Measurements from ENCODE around the gene ZNF678. TPM values are rescaled to one million over a fixed set of nuclear protein-coding genes. Genes with fewer than 3 reads are reported as not detected.

The ZNF678 gene
- polyA plus RNA-seq, 1 of the 3 experiments (the other 2 are of a cell fraction), result 1.3 TPM

DNA sequence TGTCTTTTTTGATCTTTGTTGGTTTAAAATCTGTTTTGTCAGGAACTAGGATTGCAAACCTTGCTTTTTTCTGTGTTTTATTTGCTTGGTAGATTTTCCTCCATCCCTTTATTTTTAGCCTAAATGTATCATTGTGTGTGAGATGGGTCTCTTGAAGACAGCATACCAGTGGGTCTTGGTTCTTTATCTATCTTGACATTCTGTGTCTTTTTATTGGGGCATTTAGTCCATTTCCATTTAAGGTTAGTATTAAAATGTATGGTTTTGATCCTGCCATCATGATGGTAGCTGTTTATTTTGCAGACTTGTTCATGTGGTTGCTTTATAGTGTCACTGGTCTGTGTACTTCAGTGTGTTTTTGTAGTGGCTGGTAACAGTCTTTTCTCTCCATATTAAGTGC lies 14.1 kb downstream of the ZNF678 start:
- TF ChIP-seq RXRA (IDR thresholded peaks at IDR 0.05; ENCODE audit: borderline replicate concordance, low read depth), result no peak
- TF ChIP-seq GABPA (IDR thresholded peaks at IDR 0.05; ENCODE audit: low read depth), result no peak
- no peak for TF ChIP-seq NFIC (IDR thresholded peaks at IDR 0.05; ENCODE audit: borderline replicate concordance)
- no peak for TF ChIP-seq FOXM1 (IDR thresholded peaks at IDR 0.05; ENCODE audit: low read depth)
- H3K4me3 ChIP-seq (ENCODE audit: low read depth in 2 of 2, low read length in 1 of 2), result no peak overlapping the region
- H3K4me2 ChIP-seq, result no peak overlapping the region
- no peaks in the 10 kb centered on the region for H4K20me1 ChIP-seq (ENCODE audit: insufficient read depth)
- no peaks in the 10 kb centered on the region; the same call in 1 of the 2 replicates for H3K9me3 ChIP-seq
- no peak overlapping the region for H3K27ac ChIP-seq (ENCODE audit: low read depth in 2 of 2, low read length in 1 of 2)
- H3K9me2 ChIP-seq, result no peaks in the 10 kb centered on the region
- H3K36me3 ChIP-seq (replicated peaks in 1 of 2; ENCODE audit: control insufficient read depth in 1 of 2, insufficient read depth in 2 of 2, low read length in 1 of 2), result peaks cover 0 to 9% of the 10 kb centered on the region in 2 experiments
- CTCF ChIA-PET, result interaction anchor here (1.3 kb wide), 1 partner anchor 12 kb away, joined by 3 read pairs; no protein-coding TSS in a partner anchor
- DNase-seq, result no peak
- no peak overlapping the region for H3K9ac ChIP-seq
- H2AFZ ChIP-seq (ENCODE audit: low read depth), result no peak overlapping the region
- POLR2A ChIA-PET, result no interaction called here
- no peaks in the 10 kb centered on the region for H3F3A ChIP-seq (replicated peaks; ENCODE audit: insufficient read depth)
- no peaks in the 10 kb centered on the region for H3K27me3 ChIP-seq (ENCODE audit: insufficient read depth)
- H3K4me1 ChIP-seq (ENCODE audit: control insufficient read depth in 1 of 2, insufficient read depth in 2 of 2, low read depth in 1 of 2, low read length in 1 of 2), result no peaks in the 10 kb centered on the region
- peaks cover 81% of the 10 kb centered on the region for H3K79me2 ChIP-seq (ENCODE audit: insufficient read depth)

DNA sequence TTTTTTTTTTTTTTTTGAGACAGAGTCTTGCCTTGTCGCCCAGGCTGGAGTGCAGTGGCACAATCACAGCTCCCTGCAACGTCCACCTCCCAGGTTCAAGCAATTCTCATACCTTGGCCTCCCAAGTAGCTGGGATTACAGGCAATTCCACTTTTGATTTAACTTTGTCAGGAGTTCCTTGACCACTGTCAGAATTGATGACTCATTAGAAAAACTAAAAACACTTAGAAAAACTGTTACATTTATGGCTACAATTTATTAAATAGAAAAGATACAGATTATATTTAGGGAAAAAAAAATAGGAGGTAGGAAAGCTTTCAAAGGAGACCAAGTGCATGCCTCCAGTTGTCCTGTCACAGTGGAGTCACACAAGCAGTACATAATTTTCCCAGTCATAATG lies 20.0 kb downstream of the ZNF678 start:
- no peak for DNase-seq
- H3F3A ChIP-seq (replicated peaks; ENCODE audit: insufficient read depth), result peaks cover 7% of the 10 kb centered on the region
- POLR2A ChIA-PET, result no interaction called here
- no peak overlapping the region for H3K27ac ChIP-seq (ENCODE audit: low read depth in 2 of 2, low read length in 1 of 2)
- peaks cover 4% of the 10 kb centered on the region; the same call in 1 of the 2 replicates for H3K9me3 ChIP-seq
- H3K79me2 ChIP-seq (ENCODE audit: insufficient read depth), result peaks cover 45% of the 10 kb centered on the region; the same call in 1 of the 2 replicates
- CTCF ChIA-PET, result interaction anchor here (1.2 kb wide), 1 partner anchor 11 kb away, joined by 3 read pairs; no protein-coding TSS in a partner anchor
- WGBS (ENCODE audit: low lambda C conversion rate), result 60% methylated on average over 2 of the region's 2 CpGs
- H2AFZ ChIP-seq (ENCODE audit: low read depth), result no peak overlapping the region
- no peaks in the 10 kb centered on the region for H4K20me1 ChIP-seq (ENCODE audit: insufficient read depth)
- H3K4me3 ChIP-seq (ENCODE audit: low read depth in 2 of 2, low read length in 1 of 2), result no peak overlapping the region
- peaks cover 0 to 6% of the 10 kb centered on the region in 2 experiments for H3K36me3 ChIP-seq (replicated peaks in 1 of 2; ENCODE audit: control insufficient read depth in 1 of 2, insufficient read depth in 2 of 2, low read length in 1 of 2)
- H3K9me2 ChIP-seq, result no peaks in the 10 kb centered on the region
- TF ChIP-seq EP300 (IDR thresholded peaks at IDR 0.05; ENCODE audit: borderline replicate concordance in 1 of 2, low read depth in 1 of 2, low read length in 1 of 2) (no peak), MEF2A (IDR thresholded peaks at IDR 0.05; ENCODE audit: borderline replicate concordance, low read depth) (no peak), GABPA (IDR thresholded peaks at IDR 0.05; ENCODE audit: low read depth) (no peak), TEAD4 (IDR thresholded peaks at IDR 0.05; ENCODE audit: borderline replicate concordance, insufficient read depth) (no peak)
- TF ChIP-seq, protein P1, sequence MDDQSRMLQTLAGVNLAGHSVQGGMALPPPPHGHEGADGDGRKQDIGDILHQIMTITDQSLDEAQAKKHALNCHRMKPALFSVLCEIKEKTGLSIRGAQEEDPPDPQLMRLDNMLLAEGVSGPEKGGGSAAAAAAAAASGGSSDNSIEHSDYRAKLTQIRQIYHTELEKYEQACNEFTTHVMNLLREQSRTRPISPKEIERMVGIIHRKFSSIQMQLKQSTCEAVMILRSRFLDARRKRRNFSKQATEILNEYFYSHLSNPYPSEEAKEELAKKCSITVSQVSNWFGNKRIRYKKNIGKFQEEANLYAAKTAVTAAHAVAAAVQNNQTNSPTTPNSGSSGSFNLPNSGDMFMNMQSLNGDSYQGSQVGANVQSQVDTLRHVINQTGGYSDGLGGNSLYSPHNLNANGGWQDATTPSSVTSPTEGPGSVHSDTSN (IDR thresholded peaks at IDR 0.05), result no peak
- TF ChIP-seq, protein P2, sequence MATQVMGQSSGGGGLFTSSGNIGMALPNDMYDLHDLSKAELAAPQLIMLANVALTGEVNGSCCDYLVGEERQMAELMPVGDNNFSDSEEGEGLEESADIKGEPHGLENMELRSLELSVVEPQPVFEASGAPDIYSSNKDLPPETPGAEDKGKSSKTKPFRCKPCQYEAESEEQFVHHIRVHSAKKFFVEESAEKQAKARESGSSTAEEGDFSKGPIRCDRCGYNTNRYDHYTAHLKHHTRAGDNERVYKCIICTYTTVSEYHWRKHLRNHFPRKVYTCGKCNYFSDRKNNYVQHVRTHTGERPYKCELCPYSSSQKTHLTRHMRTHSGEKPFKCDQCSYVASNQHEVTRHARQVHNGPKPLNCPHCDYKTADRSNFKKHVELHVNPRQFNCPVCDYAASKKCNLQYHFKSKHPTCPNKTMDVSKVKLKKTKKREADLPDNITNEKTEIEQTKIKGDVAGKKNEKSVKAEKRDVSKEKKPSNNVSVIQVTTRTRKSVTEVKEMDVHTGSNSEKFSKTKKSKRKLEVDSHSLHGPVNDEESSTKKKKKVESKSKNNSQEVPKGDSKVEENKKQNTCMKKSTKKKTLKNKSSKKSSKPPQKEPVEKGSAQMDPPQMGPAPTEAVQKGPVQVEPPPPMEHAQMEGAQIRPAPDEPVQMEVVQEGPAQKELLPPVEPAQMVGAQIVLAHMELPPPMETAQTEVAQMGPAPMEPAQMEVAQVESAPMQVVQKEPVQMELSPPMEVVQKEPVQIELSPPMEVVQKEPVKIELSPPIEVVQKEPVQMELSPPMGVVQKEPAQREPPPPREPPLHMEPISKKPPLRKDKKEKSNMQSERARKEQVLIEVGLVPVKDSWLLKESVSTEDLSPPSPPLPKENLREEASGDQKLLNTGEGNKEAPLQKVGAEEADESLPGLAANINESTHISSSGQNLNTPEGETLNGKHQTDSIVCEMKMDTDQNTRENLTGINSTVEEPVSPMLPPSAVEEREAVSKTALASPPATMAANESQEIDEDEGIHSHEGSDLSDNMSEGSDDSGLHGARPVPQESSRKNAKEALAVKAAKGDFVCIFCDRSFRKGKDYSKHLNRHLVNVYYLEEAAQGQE (IDR thresholded peaks at IDR 0.05; ENCODE audit: low read depth, low read length), result no peak
- no peaks in the 10 kb centered on the region for H3K27me3 ChIP-seq (ENCODE audit: insufficient read depth)
- H3K4me2 ChIP-seq, result no peak overlapping the region
- no peaks in the 10 kb centered on the region for H3K4me1 ChIP-seq (ENCODE audit: control insufficient read depth in 1 of 2, insufficient read depth in 2 of 2, low read depth in 1 of 2, low read length in 1 of 2)
- no peak overlapping the region for H3K9ac ChIP-seq

All from SK-N-SH (cell line).